IPS DF 6.9 (cell line): ENCODE results near the gene SLC25A6.
A peak's percentile ranks its signal among the peaks of the same experiment; 100 is the strongest.
"Not testable (repeated sequence)": the region's sequence is repeated elsewhere in the genome, so short reads cannot be mapped to it uniquely, and the experiment has no call there.

Experiments
- DNase-seq: peaks from one replicate; pipeline ENCODE4 v3.0.0-alpha.2; 2013; ENCODE audit warnings: low read depth, low spot score
- H3K27ac ChIP-seq: one replicate; pipeline ENCODE4 v1.5.1; 2013; ENCODE audit warnings: low read length, control low read depth
- H3K27me3 ChIP-seq: 2 replicates; pipeline ENCODE4 v1.6.1; 2013; ENCODE audit warnings: mild to moderate bottlenecking, low read length; ENCODE audit not compliant: control insufficient read depth, insufficient read depth
- H3K36me3 ChIP-seq: 2 replicates; pipeline ENCODE4 v1.6.1; 2013; ENCODE audit warnings: low read length; ENCODE audit not compliant: control insufficient read depth, insufficient read depth
- H3K4me1 ChIP-seq: 2 replicates; pipeline ENCODE4 v1.6.1; 2013; ENCODE audit warnings: low read length; ENCODE audit not compliant: control insufficient read depth, insufficient read depth
- H3K4me3 ChIP-seq: 2 replicates; pipeline ENCODE4 v1.5.1; 2013; ENCODE audit warnings: mild to moderate bottlenecking, low read length
- H3K9me3 ChIP-seq: 2 replicates; pipeline ENCODE4 v1.6.1; 2013; ENCODE audit warnings: low read length, inconsistent platforms; ENCODE audit not compliant: control insufficient read depth, insufficient read depth
- WGBS: extraction: QIAGEN DNeasy Blood & Tissue Kit; methylation state at CpG from one replicate; pipeline ENCODE4 v1.1.7; 2013; ENCODE audit warnings: mixed read lengths, missing lambda C conversion rate; ENCODE audit not compliant: insufficient read length, insufficient coverage; 5-methylcytosine and 5-hydroxymethylcytosine counted together

SLC25A6 gene

DNA sequence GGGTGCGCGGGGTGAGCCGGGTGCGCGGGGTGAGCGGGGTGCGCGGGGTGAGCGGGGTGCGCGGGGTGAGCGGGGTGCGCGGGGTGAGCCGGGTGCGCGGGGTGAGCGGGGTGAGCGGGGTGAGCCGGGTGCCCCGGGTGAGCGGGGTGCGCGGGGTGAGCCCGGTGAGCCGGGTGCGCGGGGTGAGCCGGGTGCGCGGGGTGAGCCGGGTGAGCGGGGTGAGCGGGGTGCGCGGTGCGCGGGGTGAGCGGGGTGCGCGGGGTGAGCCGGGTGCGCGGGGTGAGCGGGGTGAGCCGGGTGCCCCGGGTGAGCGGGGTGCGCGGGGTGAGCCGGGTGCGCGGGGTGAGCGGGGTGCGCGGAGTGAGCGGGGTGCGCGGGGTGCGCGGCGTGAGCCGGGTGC lies 25.6 kb downstream of the SLC25A6 start:
- not testable (repeated sequence) for H3K4me1 ChIP-seq, H3K4me3 ChIP-seq, H3K9me3 ChIP-seq, DNase-seq, H3K27me3 ChIP-seq, H3K36me3 ChIP-seq, H3K27ac ChIP-seq
- WGBS, result no CpG with 5 or more reads among the region's 63 CpGs

- H3K36me3 ChIP-seq, result no peaks in the 10 kb centered on the region
- H3K4me1 ChIP-seq, result 0 out of 2 replicates have a peak, but pooled peaks cover 1% of the 10 kb centered on the region
- H3K9me3 ChIP-seq, result no peaks in the 10 kb centered on the region
- no CpG with 5 or more reads among the region's 2 CpGs for WGBS
- no peaks in the 10 kb centered on the region for H3K27me3 ChIP-seq
- no peak overlapping the region for H3K4me3 ChIP-seq
- DNase-seq, result no peak
- H3K27ac ChIP-seq, result no peak overlapping the region
Observed at GRCh38 chrX:1361910-1362309, 30.0 kb downstream of the SLC25A6 start.

DNA sequence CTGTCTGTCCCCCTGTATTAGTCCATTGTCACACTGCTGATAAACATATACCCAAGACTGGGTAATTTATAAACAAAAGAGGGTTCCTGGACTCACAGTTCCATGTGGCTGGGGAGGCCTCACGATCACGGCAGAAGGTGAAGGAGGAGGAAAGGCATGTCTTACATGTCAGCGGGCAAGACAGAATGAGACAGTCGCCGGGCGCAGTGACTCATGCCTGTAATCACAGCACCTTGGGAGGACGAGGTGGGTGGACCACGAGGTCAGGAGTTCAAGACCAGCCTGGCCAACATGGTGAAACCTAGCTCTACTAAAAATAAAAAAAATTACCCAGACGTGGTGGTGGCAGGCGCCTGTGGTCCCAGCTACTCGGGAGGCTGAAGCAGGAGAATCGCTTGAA lies 30.6 kb downstream of the SLC25A6 start:
- H3K27me3 ChIP-seq, result no peaks in the 10 kb centered on the region
- H3K36me3 ChIP-seq, result no peaks in the 10 kb centered on the region
- H3K9me3 ChIP-seq, result no peaks in the 10 kb centered on the region
- DNase-seq, result no peak
- H3K4me1 ChIP-seq, result 0 out of 2 replicates have a peak, but pooled peaks cover 1% of the 10 kb centered on the region
- WGBS, result no CpG with 5 or more reads among the region's 12 CpGs
- no peak overlapping the region for H3K27ac ChIP-seq
- H3K4me3 ChIP-seq, result no peak overlapping the region

GRCh38 chrX:1360171-1360570 lies 31.7 kb downstream of the SLC25A6 start:
- no CpG with 5 or more reads among the region's 2 CpGs for WGBS
- Histone ChIP-seq H3K27me3 (no peaks in the 10 kb centered on the region), H3K9me3 (no peaks in the 10 kb centered on the region), H3K4me3 (no peak overlapping the region), H3K27ac (no peak overlapping the region), H3K4me1 (peaks cover 6% of the 10 kb centered on the region), H3K36me3 (no peaks in the 10 kb centered on the region)
- no peak for DNase-seq

- no peak overlapping the region for H3K27ac ChIP-seq
- H3K4me1 ChIP-seq, result peaks cover 6% of the 10 kb centered on the region
- WGBS, result no CpG with 5 or more reads among the region's 4 CpGs
- no peaks in the 10 kb centered on the region for H3K9me3 ChIP-seq
- no peaks in the 10 kb centered on the region for H3K36me3 ChIP-seq
- no peaks in the 10 kb centered on the region for H3K27me3 ChIP-seq
- H3K4me3 ChIP-seq, result no peak overlapping the region
- no peak for DNase-seq
Observed at GRCh38 chrX:1359477-1359873, 32.4 kb downstream of the SLC25A6 start.

- DNase-seq, result no peak
- Histone ChIP-seq H3K4me1 (peaks cover 6% of the 10 kb centered on the region), H3K9me3 (no peaks in the 10 kb centered on the region), H3K27me3 (no peaks in the 10 kb centered on the region), H3K27ac (no peak overlapping the region), H3K36me3 (no peaks in the 10 kb centered on the region), H3K4me3 (no peak overlapping the region)
- WGBS, result no CpG with 5 or more reads among the region's 6 CpGs
Observed at GRCh38 chrX:1358793-1359476, 33.0 kb downstream of the SLC25A6 start.

DNA sequence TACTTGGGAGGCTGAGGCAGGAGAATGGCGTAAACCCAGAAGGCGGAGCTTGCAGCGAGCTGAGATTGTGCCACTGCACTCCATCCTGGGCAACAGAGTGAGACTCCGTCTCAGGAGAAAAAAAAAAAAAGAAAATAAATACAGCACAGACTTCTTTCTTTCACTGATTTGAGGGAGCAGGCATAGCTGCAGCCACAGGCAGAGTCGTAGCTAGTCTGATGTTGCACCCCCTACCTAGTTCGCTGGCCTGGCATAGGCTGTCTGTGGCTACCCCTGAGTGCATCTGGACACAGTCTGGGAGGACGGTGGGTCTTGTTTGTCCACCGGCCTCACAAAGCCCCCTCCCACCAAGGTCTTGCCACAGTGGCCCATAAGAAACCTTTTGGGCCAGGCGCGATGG lies 33.9 kb downstream of the SLC25A6 start:
- DNase-seq, result no peak
- WGBS, result no CpG with 5 or more reads among the region's 10 CpGs
- Histone ChIP-seq H3K4me1 (peaks cover 6% of the 10 kb centered on the region), H3K9me3 (no peaks in the 10 kb centered on the region), H3K27me3 (no peaks in the 10 kb centered on the region), H3K27ac (no peak overlapping the region), H3K36me3 (no peaks in the 10 kb centered on the region), H3K4me3 (no peak overlapping the region)

GRCh38 chrX:1355131-1356046 lies 36.5 kb downstream of the SLC25A6 start:
- Histone ChIP-seq H3K4me3 (no peak overlapping the region), H3K9me3 (no peaks in the 10 kb centered on the region), H3K36me3 (no peaks in the 10 kb centered on the region), H3K27me3 (no peaks in the 10 kb centered on the region), H3K4me1 (peaks cover 6% of the 10 kb centered on the region), H3K27ac (peak overlapping the region; percentile 93)
- DNase-seq, result no peak
- no CpG with 5 or more reads among the region's 11 CpGs for WGBS

- Histone ChIP-seq H3K4me3 (no peak overlapping the region), H3K4me1 (peaks cover 6% of the 10 kb centered on the region), H3K27me3 (no peaks in the 10 kb centered on the region), H3K27ac (no peak overlapping the region), H3K9me3 (no peaks in the 10 kb centered on the region), H3K36me3 (no peaks in the 10 kb centered on the region)
- 89% methylated on average over 2 of the region's 11 CpGs for WGBS
- no peak for DNase-seq
Observed at GRCh38 chrX:1354036-1355019, 37.6 kb downstream of the SLC25A6 start.
